Measurements from ENCODE around the gene PLA2G2F. TPM values are rescaled to one million over a fixed set of nuclear protein-coding genes. Genes with fewer than 3 reads are reported as not detected.

PLA2G2F gene
- total and polyA plus RNA-seq, 9 of the 15 experiments (the other 6 are each of a cell fraction or from before 2014, with no cell fraction given) = not detected

DNA sequence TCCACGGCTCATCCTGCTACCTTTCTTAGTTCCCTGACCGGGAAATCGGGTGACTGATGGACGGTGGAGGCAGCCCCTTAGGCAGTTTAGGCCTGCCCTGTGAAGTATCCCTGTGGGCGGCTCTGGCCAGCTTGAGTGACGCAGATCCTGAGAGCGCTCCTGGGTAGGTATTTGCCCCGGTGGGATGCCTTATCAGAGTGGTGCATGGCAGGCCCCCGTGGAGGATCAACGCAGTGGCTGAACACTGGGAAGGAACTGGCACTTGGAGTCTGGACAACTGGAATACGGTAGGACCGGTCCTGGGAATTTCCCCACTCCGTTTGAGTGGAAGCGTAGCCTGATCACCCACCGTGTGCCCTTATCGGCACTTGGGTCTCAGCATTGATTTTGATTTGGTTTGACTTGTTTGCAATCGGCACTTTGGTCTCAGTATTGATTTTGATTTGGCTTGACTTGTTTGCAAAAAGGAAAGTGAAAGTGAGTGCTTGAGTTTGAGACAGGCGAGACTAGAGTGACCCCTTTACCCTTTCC lies 15.2 kb downstream of the PLA2G2F start:
- Histone ChIP-seq H3K4me2 (ENCODE audit: insufficient read depth, low read length) (no peak overlapping the region; the same call in 1 of the 2 replicates), H4K20me1 (replicated peaks; ENCODE audit: control insufficient read depth, insufficient read depth, low read length) (no peaks in the 10 kb centered on the region), H3K27me3 (ENCODE audit: control insufficient read depth in 2 of 2, insufficient read depth in 2 of 2, low read length in 2 of 2) (0 out of 5 replicates have a peak, but pooled peaks cover 0 to under 1% of the 10 kb centered on the region in 2 experiments), H3K4me3 (no peak overlapping the region), H2AFZ (ENCODE audit: low read depth, low read length) (peak overlapping the region; percentile 50; the same call in 1 of the 2 replicates), H3K79me2 (ENCODE audit: control insufficient read depth, insufficient read depth, low read length) (no peaks in the 10 kb centered on the region), H3K27ac (ENCODE audit: extremely low read depth, low read depth, low read length) (no peak overlapping the region), H3K9ac (ENCODE audit: insufficient read depth in 1 of 2, low read depth in 2 of 2, low read length in 2 of 2) (no peak overlapping the region), H3K9me3 (replicated peaks; ENCODE audit: control insufficient read depth, insufficient read depth, low read depth, low read length) (peaks cover under 1% of the 10 kb centered on the region), H3K4me1 (replicated peaks in 1 of 2; ENCODE audit: control insufficient read depth in 2 of 2, insufficient read depth in 2 of 2, low read length in 2 of 2) (peaks cover 0 to 22% of the 10 kb centered on the region in 2 experiments; a peak in 3 of 5 replicates), H3K9me1 (ENCODE audit: control insufficient read depth, insufficient read depth, low read length) (no peaks in the 10 kb centered on the region), H3K36me3 (ENCODE audit: control insufficient read depth, insufficient read depth, low read length) (no peaks in the 10 kb centered on the region)
- intact Hi-C loops (cut with micrococcal nuclease) (no loop called here), in situ Hi-C loops (cut with MboI) (loop anchor here (5.0 kb wide), 1 partner anchor 242 kb away; no protein-coding TSS in a partner anchor)
- ChIA-PET CTCF (ENCODE audit: low intra/inter-chr PET ratio) (no interaction called here), POLR2A (no interaction called here)
- no peak for DNase-seq (ENCODE audit: extremely low read depth in 1 of 4, low spot score in 3 of 4)
- FAIRE-seq = no peak
- 55% methylated on average over 18 of the region's 18 CpGs for WGBS (ENCODE audit: insufficient coverage, low coverage, missing lambda C conversion rate)
- BruUV-seq (replicated peaks) = no TSS peak
- TF ChIP-seq ZNF408 (CRISPR knock-in tag; IDR thresholded peaks at IDR 0.05; ENCODE audit: low read depth) (no peak), ZZZ3 (IDR thresholded peaks at IDR 0.05) (no peak), KDM4B (IDR thresholded peaks at IDR 0.05; ENCODE audit: borderline replicate concordance in 2 of 2, low read depth in 1 of 2) (no peak), TGIF2 (CRISPR knock-in tag; IDR thresholded peaks at IDR 0.05) (no peak), KHSRP (IDR thresholded peaks at IDR 0.05) (no peak), ILF3 (IDR thresholded peaks at IDR 0.05; ENCODE audit: borderline replicate concordance) (no peak), RBM15 (IDR thresholded peaks at IDR 0.05; ENCODE audit: insufficient read depth, low read length) (no peak), ZNF316 (IDR thresholded peaks at IDR 0.05) (no peak), ZNF165 (CRISPR knock-in tag; IDR thresholded peaks at IDR 0.05; ENCODE audit: borderline replicate concordance) (no peak), ZNF586 (CRISPR knock-in tag; conservative IDR thresholded peaks at IDR 0.05) (no peak)
- TF ChIP-seq, protein P1, sequence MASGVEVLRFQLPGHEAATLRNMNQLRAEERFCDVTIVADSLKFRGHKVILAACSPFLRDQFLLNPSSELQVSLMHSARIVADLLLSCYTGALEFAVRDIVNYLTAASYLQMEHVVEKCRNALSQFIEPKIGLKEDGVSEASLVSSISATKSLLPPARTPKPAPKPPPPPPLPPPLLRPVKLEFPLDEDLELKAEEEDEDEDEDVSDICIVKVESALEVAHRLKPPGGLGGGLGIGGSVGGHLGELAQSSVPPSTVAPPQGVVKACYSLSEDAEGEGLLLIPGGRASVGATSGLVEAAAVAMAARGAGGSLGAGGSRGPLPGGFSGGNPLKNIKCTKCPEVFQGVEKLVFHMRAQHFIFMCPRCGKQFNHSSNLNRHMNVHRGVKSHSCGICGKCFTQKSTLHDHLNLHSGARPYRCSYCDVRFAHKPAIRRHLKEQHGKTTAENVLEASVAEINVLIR (CRISPR knock-in tag; IDR thresholded peaks at IDR 0.05) = no peak
- TF ChIP-seq, protein P2, sequence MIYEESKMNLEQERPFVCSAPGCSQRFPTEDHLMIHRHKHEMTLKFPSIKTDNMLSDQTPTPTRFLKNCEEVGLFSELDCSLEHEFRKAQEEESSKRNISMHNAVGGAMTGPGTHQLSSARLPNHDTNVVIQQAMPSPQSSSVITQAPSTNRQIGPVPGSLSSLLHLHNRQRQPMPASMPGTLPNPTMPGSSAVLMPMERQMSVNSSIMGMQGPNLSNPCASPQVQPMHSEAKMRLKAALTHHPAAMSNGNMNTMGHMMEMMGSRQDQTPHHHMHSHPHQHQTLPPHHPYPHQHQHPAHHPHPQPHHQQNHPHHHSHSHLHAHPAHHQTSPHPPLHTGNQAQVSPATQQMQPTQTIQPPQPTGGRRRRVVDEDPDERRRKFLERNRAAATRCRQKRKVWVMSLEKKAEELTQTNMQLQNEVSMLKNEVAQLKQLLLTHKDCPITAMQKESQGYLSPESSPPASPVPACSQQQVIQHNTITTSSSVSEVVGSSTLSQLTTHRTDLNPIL (CRISPR knock-in tag; IDR thresholded peaks at IDR 0.05) = no peak
- TF ChIP-seq, protein P3, sequence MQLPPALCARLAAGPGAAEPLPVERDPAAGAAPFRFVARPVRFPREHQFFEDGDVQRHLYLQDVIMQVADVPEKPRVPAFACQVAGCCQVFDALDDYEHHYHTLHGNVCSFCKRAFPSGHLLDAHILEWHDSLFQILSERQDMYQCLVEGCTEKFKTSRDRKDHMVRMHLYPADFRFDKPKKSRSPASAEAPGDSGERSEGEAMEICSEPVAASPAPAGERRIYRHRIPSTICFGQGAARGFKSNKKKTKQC (CRISPR knock-in tag; IDR thresholded peaks at IDR 0.05) = no peak
- TF ChIP-seq, protein P4, sequence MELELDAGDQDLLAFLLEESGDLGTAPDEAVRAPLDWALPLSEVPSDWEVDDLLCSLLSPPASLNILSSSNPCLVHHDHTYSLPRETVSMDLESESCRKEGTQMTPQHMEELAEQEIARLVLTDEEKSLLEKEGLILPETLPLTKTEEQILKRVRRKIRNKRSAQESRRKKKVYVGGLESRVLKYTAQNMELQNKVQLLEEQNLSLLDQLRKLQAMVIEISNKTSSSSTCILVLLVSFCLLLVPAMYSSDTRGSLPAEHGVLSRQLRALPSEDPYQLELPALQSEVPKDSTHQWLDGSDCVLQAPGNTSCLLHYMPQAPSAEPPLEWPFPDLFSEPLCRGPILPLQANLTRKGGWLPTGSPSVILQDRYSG (tag; conservative IDR thresholded peaks at IDR 0.05; ENCODE audit: low read depth) = no peak
- TF ChIP-seq, protein P5, sequence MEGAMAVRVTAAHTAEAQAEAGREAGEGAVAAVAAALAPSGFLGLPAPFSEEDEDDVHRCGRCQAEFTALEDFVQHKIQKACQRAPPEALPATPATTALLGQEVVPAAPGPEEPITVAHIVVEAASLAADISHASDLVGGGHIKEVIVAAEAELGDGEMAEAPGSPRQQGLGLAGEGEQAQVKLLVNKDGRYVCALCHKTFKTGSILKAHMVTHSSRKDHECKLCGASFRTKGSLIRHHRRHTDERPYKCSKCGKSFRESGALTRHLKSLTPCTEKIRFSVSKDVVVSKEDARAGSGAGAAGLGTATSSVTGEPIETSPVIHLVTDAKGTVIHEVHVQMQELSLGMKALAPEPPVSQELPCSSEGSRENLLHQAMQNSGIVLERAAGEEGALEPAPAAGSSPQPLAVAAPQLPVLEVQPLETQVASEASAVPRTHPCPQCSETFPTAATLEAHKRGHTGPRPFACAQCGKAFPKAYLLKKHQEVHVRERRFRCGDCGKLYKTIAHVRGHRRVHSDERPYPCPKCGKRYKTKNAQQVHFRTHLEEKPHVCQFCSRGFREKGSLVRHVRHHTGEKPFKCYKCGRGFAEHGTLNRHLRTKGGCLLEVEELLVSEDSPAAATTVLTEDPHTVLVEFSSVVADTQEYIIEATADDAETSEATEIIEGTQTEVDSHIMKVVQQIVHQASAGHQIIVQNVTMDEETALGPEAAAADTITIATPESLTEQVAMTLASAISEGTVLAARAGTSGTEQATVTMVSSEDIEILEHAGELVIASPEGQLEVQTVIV (CRISPR knock-in tag; IDR thresholded peaks at IDR 0.05; ENCODE audit: borderline replicate concordance) = no peak
- no peak for ATAC-seq

Measured in K562 (cell line).